NCI-H2196 treated with DMSO at 0.1 percent for 48 hours (cell line): ENCODE results near the gene FARS2.
A peak's percentile ranks its signal among the peaks of the same experiment; 100 is the strongest.

Source experiments
- DNase-seq: peaks from one replicate; lab custom pipeline; 2025; ENCODE audit not compliant: unreplicated experiment; lab: John Stamatoyannopoulos, UW

The FARS2 gene

GRCh38 chr6:5422321-5422915 lies 161.1 kb downstream of the FARS2 start:
- peak; percentile 31 for DNase-seq

GRCh38 chr6:5423251-5423650 lies 161.9 kb downstream of the FARS2 start:
- DNase-seq, result no peak

GRCh38 chr6:5424726-5425125 lies 163.4 kb downstream of the FARS2 start:
- DNase-seq, result no peak

- DNase-seq, result no peak
Observed at GRCh38 chr6:5425267-5425666, 164.0 kb downstream of the FARS2 start.

- no peak for DNase-seq
Observed at GRCh38 chr6:5425797-5426196, 164.5 kb downstream of the FARS2 start.

GRCh38 chr6:5427586-5427985 lies 166.3 kb downstream of the FARS2 start:
- DNase-seq, result no peak

GRCh38 chr6:5433324-5433723 lies 172.0 kb downstream of the FARS2 start:
- DNase-seq, result no peak

GRCh38 chr6:5435449-5435848 lies 174.1 kb downstream of the FARS2 start:
- no peak for DNase-seq

- DNase-seq, result no peak
Observed at GRCh38 chr6:5438922-5439584, 177.7 kb downstream of the FARS2 start.

- no peak for DNase-seq
Observed at GRCh38 chr6:5439749-5440148, 178.4 kb downstream of the FARS2 start.

GRCh38 chr6:5442319-5442718 lies 181.0 kb downstream of the FARS2 start:
- DNase-seq, result no peak

- DNase-seq, result no peak
Observed at GRCh38 chr6:5442916-5443315, 181.6 kb downstream of the FARS2 start.

- no peak for DNase-seq
Observed at GRCh38 chr6:5443491-5443890, 182.2 kb downstream of the FARS2 start.

- DNase-seq, result no peak
Observed at GRCh38 chr6:5446362-5447075, 185.2 kb downstream of the FARS2 start.

- DNase-seq, result no peak
Observed at GRCh38 chr6:5447921-5448320, 186.6 kb downstream of the FARS2 start.

- no peak for DNase-seq
Observed at GRCh38 chr6:5450073-5450472, 188.8 kb downstream of the FARS2 start.

GRCh38 chr6:5453546-5453945 lies 192.2 kb downstream of the FARS2 start:
- DNase-seq, result no peak

- no peak for DNase-seq
Observed at GRCh38 chr6:5455142-5455541, 193.8 kb downstream of the FARS2 start.

GRCh38 chr6:5457041-5457440 lies 195.7 kb downstream of the FARS2 start:
- DNase-seq, result peak; percentile 50

- DNase-seq, result peak; percentile 95
Observed at GRCh38 chr6:5457983-5458683, 196.8 kb downstream of the FARS2 start.

- DNase-seq, result no peak
Observed at GRCh38 chr6:5459346-5459745, 198.0 kb downstream of the FARS2 start.

- no peak for DNase-seq
Observed at GRCh38 chr6:5461365-5461764, 200.1 kb downstream of the FARS2 start.
